Endothelial cell of umbilical vein (primary cell): ENCODE data around the gene CLIC5. TPM values are rescaled to one million over a fixed set of nuclear protein-coding genes. Genes with fewer than 3 reads are reported as not detected.

Source experiments
- BruUV-seq: library from RNA; stranded (reverse); fragments of 400-500 nt; replicated peaks from 2 replicates; lab custom pipeline; 2021; lab: Mats Ljungman, UMichigan
- CTCF ChIA-PET: fragments of 300-600, 350-600 bp; sonication (Branson Sonifier 250); formaldehyde crosslinking; loops from one replicate; lab custom pipeline; 2021; ENCODE audit warnings: antibody characterized with exemption, inconsistent platforms; lab: Charles Lee
- POLR2A ChIA-PET: fragments of 300-600, 350-600 bp; sonication (Branson Sonifier 250); formaldehyde crosslinking; loops from one replicate; lab custom pipeline; 2021; ENCODE audit warnings: antibody characterized with exemption, inconsistent platforms; lab: Charles Lee
- DNase-seq: peaks from one replicate; pipeline ENCODE4 v3.0.0-alpha.2; 2011; ENCODE audit warnings: low read depth, low spot score
- FAIRE-seq: peaks from 2 replicates; lab custom pipeline; 2011; peaks lifted over from hg19 to GRCh38; lab: Jason Lieb, UNC
- H2AFZ ChIP-seq: 2 replicates; pipeline ENCODE4 v1.6.0; 2012; ENCODE audit warnings: low read depth, low read length, control low read depth, inconsistent platforms
- H3K27ac ChIP-seq: 2 replicates; pipeline ENCODE4 v1.5.1; 2011; ENCODE audit warnings: low read depth, mild to moderate bottlenecking, control low read depth, low read length, moderate library complexity; ENCODE audit not compliant: insufficient read depth
- H3K27me3 ChIP-seq, 2 experiments: 2 replicates each; pipeline versions ENCODE4 v1.6.0 to v1.6.1; 2011; ENCODE audit warnings: low read length in 2 of 2, mixed read lengths in 1 of 2; ENCODE audit not compliant: control insufficient read depth in 2 of 2, insufficient read depth in 2 of 2
- H3K36me3 ChIP-seq, 2 experiments: 2 replicates in 1 of 2; 3 replicates in 1 of 2; pipeline ENCODE4 v1.5.1; 2011; ENCODE audit warnings: low read length in 2 of 2, mild to moderate bottlenecking in 1 of 2, moderate library complexity in 1 of 2; ENCODE audit not compliant: control insufficient read depth in 2 of 2, insufficient read depth in 2 of 2; ENCODE audit errors: extremely low read depth in 1 of 2
- H3K4me1 ChIP-seq: 3 replicates; pipeline ENCODE4 v1.5.1; 2011; ENCODE audit warnings: mild to moderate bottlenecking, low read length; ENCODE audit not compliant: control insufficient read depth, insufficient read depth; ENCODE audit errors: extremely low read depth
- H3K4me2 ChIP-seq: 2 replicates; pipeline ENCODE4 v1.6.1; 2011; ENCODE audit warnings: low read length, control low read depth, mixed read lengths; ENCODE audit not compliant: insufficient read depth
- H3K4me3 ChIP-seq, 3 experiments: fragments of 200-600 bp in 1 of 3; sonication (generic), shearing (Covaris generic) in 1 of 3; replicated peaks in 1 of 3; 2 replicates each; pipeline ENCODE4 v1.5.1; 2011 to 2016; ENCODE audit warnings: control low read depth in 3 of 3, low read length in 3 of 3, mild to moderate bottlenecking in 2 of 3, inconsistent platforms in 1 of 3, low read depth in 1 of 3, moderate library complexity in 1 of 3; ENCODE audit not compliant: insufficient read depth in 1 of 3
- H3K79me2 ChIP-seq: 2 replicates; pipeline ENCODE4 v1.6.0; 2012; ENCODE audit warnings: low read length, inconsistent platforms; ENCODE audit not compliant: control insufficient read depth, insufficient read depth
- H3K9ac ChIP-seq: replicated peaks from 2 replicates; pipeline ENCODE3; 2011; ENCODE audit warnings: low read length, control low read depth; ENCODE audit not compliant: insufficient read depth; ENCODE audit errors: extremely low read depth
- H3K9me1 ChIP-seq: replicated peaks from 3 replicates; pipeline ENCODE4 v1.6.0; 2011; ENCODE audit warnings: mild to moderate bottlenecking, low read length; ENCODE audit not compliant: control insufficient read depth, insufficient read depth; ENCODE audit errors: extremely low read depth
- H3K9me3 ChIP-seq: replicated peaks from 2 replicates; pipeline ENCODE4 v1.5.1; 2012; ENCODE audit warnings: low read length, inconsistent platforms; ENCODE audit not compliant: control insufficient read depth, insufficient read depth
- H4K20me1 ChIP-seq: replicated peaks from 2 replicates; pipeline ENCODE3; 2011; ENCODE audit warnings: mild to moderate bottlenecking, low read length; ENCODE audit not compliant: control insufficient read depth, insufficient read depth; ENCODE audit errors: extremely low read depth
- CTCF ChIP-seq, 2 donors: IDR thresholded peaks; 1 replicate in 1 of 2; 2 replicates in 1 of 2; pipeline ENCODE4 v1.5.1; 2011; ENCODE audit warnings: low read length in 2 of 2, mild to moderate bottlenecking in 2 of 2, moderate library complexity in 2 of 2, control low read depth in 1 of 2, inconsistent platforms in 1 of 2, low read depth in 1 of 2; ENCODE audit not compliant: insufficient read depth in 1 of 2; ENCODE audit errors: extremely low read depth in 1 of 2
- EZH2 ChIP-seq: IDR thresholded peaks from 2 replicates; pipeline ENCODE4 v1.6.1; 2012; ENCODE audit warnings: borderline replicate concordance, low read depth, mild to moderate bottlenecking, moderate library complexity, low read length, inconsistent platforms; ENCODE audit not compliant: severe bottlenecking
- GATA2 ChIP-seq: IDR thresholded peaks from 2 replicates; pipeline ENCODE4 v1.7.0; 2011; ENCODE audit warnings: low read depth, mild to moderate bottlenecking, moderate library complexity, mixed read lengths, low read length; ENCODE audit not compliant: insufficient read length, insufficient read depth
- JUN ChIP-seq: IDR thresholded peaks from 2 replicates; pipeline ENCODE4 v1.6.1; 2011; ENCODE audit warnings: borderline replicate concordance, low read depth; ENCODE audit not compliant: insufficient read length, insufficient read depth
- MYC ChIP-seq: IDR thresholded peaks from one replicate; pipeline ENCODE4 v1.6.1; 2011; ENCODE audit warnings: mild to moderate bottlenecking, low read depth, low read length
- POLR2A ChIP-seq: IDR thresholded peaks from 2 replicates; pipeline ENCODE4 v1.6.1; 2012; ENCODE audit warnings: low read depth, mild to moderate bottlenecking, control low read depth, low read length
- POLR2AphosphoS5 ChIP-seq: IDR thresholded peaks from 2 replicates; pipeline ENCODE4 v1.6.1; 2012; ENCODE audit warnings: low read depth, mild to moderate bottlenecking, control low read depth, low read length, moderate library complexity; ENCODE audit not compliant: insufficient read depth
- dilution Hi-C: fragments of 300-500 bp; cut with MboI; formaldehyde crosslinking; loops from one replicate; pipeline ENCODE4 v1.15.0; 2019; ENCODE audit warnings: low sequenced_read_pairs; ENCODE audit not compliant: extremely low pct_ligation_motif_present
- intact Hi-C: fragments of 100-400 bp; cut with micrococcal nuclease; formaldehyde crosslinking; loops from one replicate; pipeline ENCODE4 v1.10.0; 2022
- polyA plus RNA-seq, 4 experiments: library from polyadenylated mRNA; depleted of rRNA in 3 of 4; stranded (reverse) in 3 of 4; unstranded in 1 of 4; fragments of >200 nt; gene quantifications; 2 replicates each; pipeline versions ENCODE4 v1.2.1 to v1.2.3, GENCODE V29; 2011 to 2012; ENCODE audit warnings: missing spikeins in 1 of 4
- total RNA-seq: library from RNA; stranded (reverse); gene quantifications from 2 replicates; pipeline ENCODE4 v1.2.3, GENCODE V29; 2021
- TF ChIP-seq, protein P1 (sequence below): IDR thresholded peaks from 2 replicates; pipeline ENCODE4 v1.6.1; 2011; ENCODE audit not compliant: insufficient read depth, insufficient read length

The CLIC5 gene
- total and polyA plus RNA-seq, 2 donors (not counting 3 experiments of a cell fraction or from before 2014, with no cell fraction given): 0.07 TPM; not detected in 1

GRCh38 chr6:45959534-45960145 is 56.0 kb downstream of the CLIC5 start:
- H3K4me1 ChIP-seq: no peaks in the 10 kb centered on the region
- intact Hi-C loops: no loop called here
- ChIA-PET POLR2A (no interaction called here), CTCF (interaction anchor here (0.8 kb wide), 1 partner anchor 13 kb away, joined by 3 read pairs; no protein-coding TSS in a partner anchor)
- TF ChIP-seq POLR2A (no peak), POLR2AphosphoS5 (no peak), CTCF (IDR thresholded peaks at IDR 0.05; ENCODE audit: extremely low read depth in 1 of 2, insufficient read depth in 1 of 2, low read depth in 1 of 2, low read length in 2 of 2) (no peak), JUN (no peak), MYC (no peak), EZH2 (no peak), GATA2 (no peak)
- TF ChIP-seq, protein P1, sequence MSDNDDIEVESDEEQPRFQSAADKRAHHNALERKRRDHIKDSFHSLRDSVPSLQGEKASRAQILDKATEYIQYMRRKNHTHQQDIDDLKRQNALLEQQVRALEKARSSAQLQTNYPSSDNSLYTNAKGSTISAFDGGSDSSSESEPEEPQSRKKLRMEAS: no peak
- no peaks in the 10 kb centered on the region for H3K9me1 ChIP-seq
- H3K9me3 ChIP-seq: no peaks in the 10 kb centered on the region
- H3K27ac ChIP-seq: no peak overlapping the region
- no peaks in the 10 kb centered on the region for H3K79me2 ChIP-seq
- no peak overlapping the region for H3K4me2 ChIP-seq
- no peak overlapping the region for H3K9ac ChIP-seq
- H3K36me3 ChIP-seq: no peaks in the 10 kb centered on the region
- H3K4me3 ChIP-seq: no peak overlapping the region
- dilution Hi-C loops: no loop called here
- DNase-seq: peak; percentile 7
- no TSS peak for BruUV-seq
- FAIRE-seq: no peak
- H2AFZ ChIP-seq: no peak overlapping the region
- no peaks in the 10 kb centered on the region for H3K27me3 ChIP-seq
- no peaks in the 10 kb centered on the region for H4K20me1 ChIP-seq
